H9 (cell line): ENCODE results near the gene MOB4. TPM values are rescaled to one million over a fixed set of nuclear protein-coding genes. Genes with fewer than 3 reads are reported as not detected.

ENCODE experiments used
- DNase-seq: peaks from one replicate; pipeline ENCODE4 v3.0.0-alpha.2; 2017
- H2AFZ ChIP-seq: one replicate; pipeline ENCODE4 v1.6.1; 2013; ENCODE audit warnings: mild to moderate bottlenecking, low read length, control low read depth, moderate library complexity
- H2AK5ac ChIP-seq: 2 replicates; pipeline ENCODE4 v1.6.1; 2013; ENCODE audit warnings: low read length, control low read depth, mixed read lengths; ENCODE audit not compliant: insufficient read length
- H2BK120ac ChIP-seq: one replicate; pipeline ENCODE4 v1.6.1; 2013; ENCODE audit warnings: low read depth, mild to moderate bottlenecking, low read length, control low read depth, inconsistent platforms; ENCODE audit not compliant: poor library complexity, severe bottlenecking
- H2BK12ac ChIP-seq: 2 replicates; pipeline ENCODE4 v1.6.1; 2013; ENCODE audit warnings: low read length, control low read depth, mixed read lengths, low read depth; ENCODE audit not compliant: insufficient read length
- H2BK15ac ChIP-seq: 2 replicates; pipeline ENCODE4 v1.6.1; 2013; ENCODE audit warnings: low read depth, low read length, control low read depth
- H2BK20ac ChIP-seq: one replicate; pipeline ENCODE4 v1.6.1; 2013; ENCODE audit warnings: low read depth, mild to moderate bottlenecking, low read length, control low read depth, inconsistent platforms; ENCODE audit not compliant: poor library complexity, severe bottlenecking
- H2BK5ac ChIP-seq: 2 replicates; pipeline ENCODE4 v1.6.1; 2013; ENCODE audit warnings: low read length, control low read depth, mixed read lengths; ENCODE audit not compliant: insufficient read length
- H3K14ac ChIP-seq: 2 replicates; pipeline ENCODE4 v1.6.1; 2013; ENCODE audit warnings: low read length, control low read depth; ENCODE audit not compliant: insufficient read depth
- H3K18ac ChIP-seq: 2 replicates; pipeline ENCODE4 v1.6.1; 2013; ENCODE audit warnings: low read depth, mild to moderate bottlenecking, mixed read lengths, low read length, control low read depth; ENCODE audit not compliant: insufficient read length
- H3K23ac ChIP-seq: 2 replicates; pipeline ENCODE4 v1.6.1; 2013; ENCODE audit warnings: low read length, control low read depth, mixed read lengths, low read depth; ENCODE audit not compliant: insufficient read length
- H3K23me2 ChIP-seq: 2 replicates; pipeline ENCODE4 v1.6.1; 2013; ENCODE audit warnings: low read depth, mild to moderate bottlenecking, mixed read lengths, low read length, control low read depth; ENCODE audit not compliant: insufficient read length, poor library complexity, severe bottlenecking
- H3K27ac ChIP-seq: 2 replicates; pipeline ENCODE4 v1.5.1; 2013; ENCODE audit warnings: low read length, control low read depth, mixed read lengths, low read depth; ENCODE audit not compliant: insufficient read length
- H3K27me3 ChIP-seq: 2 replicates; pipeline ENCODE4 v1.6.1; 2013; ENCODE audit warnings: low read length, control low read depth, inconsistent platforms; ENCODE audit not compliant: insufficient read depth
- H3K4ac ChIP-seq: 2 replicates; pipeline ENCODE4 v1.6.1; 2013; ENCODE audit warnings: low read depth, mild to moderate bottlenecking, control low read depth, inconsistent platforms, low read length, moderate library complexity
- H3K4me1 ChIP-seq: 2 replicates; pipeline ENCODE4 v1.6.1; 2013; ENCODE audit warnings: low read length, control low read depth, inconsistent platforms; ENCODE audit not compliant: insufficient read depth
- H3K4me2 ChIP-seq: 2 replicates; pipeline ENCODE4 v1.6.1; 2013; ENCODE audit warnings: low read length, control low read depth, mixed read lengths; ENCODE audit not compliant: insufficient read length, insufficient read depth
- H3K56ac ChIP-seq: 2 replicates; pipeline ENCODE4 v1.6.1; 2013; ENCODE audit warnings: low read depth, mild to moderate bottlenecking, mixed read lengths, low read length, control low read depth; ENCODE audit not compliant: insufficient read length
- H3K79me1 ChIP-seq: 2 replicates; pipeline ENCODE4 v1.6.1; 2013; ENCODE audit warnings: low read depth, mild to moderate bottlenecking, moderate library complexity, low read length, control low read depth, inconsistent platforms; ENCODE audit not compliant: insufficient read depth, poor library complexity, severe bottlenecking
- H3K79me2 ChIP-seq: 2 replicates; pipeline ENCODE4 v1.6.1; 2013; ENCODE audit warnings: low read length, control low read depth, inconsistent platforms; ENCODE audit not compliant: insufficient read depth
- H3K9ac ChIP-seq: 2 replicates; pipeline ENCODE4 v1.6.1; 2013; ENCODE audit warnings: low read length, control low read depth, mixed read lengths; ENCODE audit not compliant: insufficient read length; ENCODE audit errors: extremely low read depth
- H3K9me3 ChIP-seq: one replicate; pipeline ENCODE4 v1.6.1; 2013; ENCODE audit warnings: low read depth, low read length, inconsistent platforms; ENCODE audit not compliant: control insufficient read depth
- H3T11ph ChIP-seq: one replicate; pipeline ENCODE4 v1.6.1; 2013; ENCODE audit warnings: mild to moderate bottlenecking, low read length, control low read depth, inconsistent platforms
- H4K20me1 ChIP-seq: one replicate; pipeline ENCODE4 v1.6.1; 2013; ENCODE audit not compliant: control insufficient read depth, insufficient read length, insufficient read depth
- H4K5ac ChIP-seq: 2 replicates; pipeline ENCODE4 v1.6.1; 2013; ENCODE audit warnings: low read depth, mild to moderate bottlenecking, mixed read lengths, low read length, control low read depth; ENCODE audit not compliant: insufficient read length
- H4K8ac ChIP-seq: replicated peaks from 2 replicates; pipeline ENCODE4 v1.6.1; 2013; ENCODE audit warnings: low read length, control low read depth, mixed read lengths, low read depth; ENCODE audit not compliant: insufficient read length
- H4K91ac ChIP-seq: 2 replicates; pipeline ENCODE4 v1.6.1; 2013; ENCODE audit warnings: low read depth, mild to moderate bottlenecking, moderate library complexity, mixed read lengths, low read length, control low read depth; ENCODE audit not compliant: insufficient read length
- H3K27ac Mint-ChIP-seq, 3 experiments: 2 replicates in 2 of 3; 3 replicates in 1 of 3; pipeline ENCODE4 v1.8.0; 2020 to 2021; ENCODE audit warnings: mixed read lengths in 3 of 3, mild to moderate bottlenecking in 1 of 3, moderate library complexity in 1 of 3
- H3K27me3 Mint-ChIP-seq: 2 replicates; pipeline ENCODE4 v1.8.0; 2021; ENCODE audit warnings: low read depth, mild to moderate bottlenecking, moderate library complexity, mixed read lengths
- H3K36me3 Mint-ChIP-seq, 3 experiments: 2 replicates in 2 of 3; 3 replicates in 1 of 3; pipeline ENCODE4 v1.8.0; 2020 to 2021; ENCODE audit warnings: low read depth in 3 of 3, mixed read lengths in 3 of 3; ENCODE audit not compliant: insufficient read depth in 1 of 3
- H3K4me1 Mint-ChIP-seq, 2 experiments: 2 replicates each; pipeline ENCODE4 v1.8.0; 2020; ENCODE audit warnings: mixed read lengths in 2 of 2
- H3K4me3 Mint-ChIP-seq, 2 experiments: 2 replicates in 1 of 2; 3 replicates in 1 of 2; pipeline ENCODE4 v1.8.0; 2020 to 2021; ENCODE audit warnings: mild to moderate bottlenecking in 2 of 2, mixed read lengths in 2 of 2, moderate library complexity in 1 of 2
- H3K9me3 Mint-ChIP-seq, 2 experiments: 2 replicates in 1 of 2; 3 replicates in 1 of 2; pipeline ENCODE4 v1.8.0; 2020; ENCODE audit warnings: mild to moderate bottlenecking in 2 of 2, mixed read lengths in 2 of 2, moderate library complexity in 1 of 2
- WGBS: extraction: QIAGEN DNeasy Blood & Tissue Kit; methylation state at CpG from one replicate; pipeline ENCODE4 v1.1.7; 2013; ENCODE audit warnings: missing lambda C conversion rate, low lambda C conversion rate, mixed read lengths; ENCODE audit not compliant: insufficient read length; ENCODE audit errors: extremely low coverage; 5-methylcytosine and 5-hydroxymethylcytosine counted together
- total RNA-seq: library from RNA; stranded (reverse); gene quantifications from 2 replicates; pipeline ENCODE4 v1.2.1, GENCODE V29; 2021
- TF ChIP-seq, protein P1 (sequence below): fragments of 200-600 bp; sonication (generic); conservative IDR thresholded peaks from 3 replicates; pipeline ENCODE4 v1.8.0; 2021; ENCODE audit warnings: antibody characterized with exemption, mild to moderate bottlenecking

Gene MOB4
- total RNA-seq, 1 experiment from 2014 or later, result 57.6 TPM

DNA sequence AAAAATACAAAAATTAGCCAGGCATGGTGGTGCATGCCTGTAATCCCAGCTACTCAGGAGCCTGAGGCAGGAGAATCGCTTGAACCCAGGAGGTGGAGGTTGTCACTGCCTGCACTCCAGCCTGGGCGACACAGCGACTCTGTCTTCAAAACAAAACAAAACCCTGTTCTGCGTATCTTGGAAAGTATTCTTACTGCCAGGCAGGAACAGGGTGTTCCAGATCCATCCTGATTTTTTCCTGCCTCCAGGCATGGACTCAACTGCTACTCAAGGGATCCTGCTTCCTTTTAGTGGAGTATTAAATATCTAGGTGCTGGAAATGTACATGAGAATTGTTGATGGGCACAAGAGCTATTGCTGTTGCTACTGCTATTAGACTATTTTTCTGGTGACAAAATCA is 28.5 kb upstream of the MOB4 start:
- H3K79me2 ChIP-seq, result no peaks in the 10 kb centered on the region
- H2AK5ac ChIP-seq, result no peak overlapping the region
- no peak overlapping the region for H3K14ac ChIP-seq
- H3K18ac ChIP-seq, result no peak overlapping the region
- H3K27ac ChIP-seq, result no peak overlapping the region
- H3K4ac ChIP-seq, result no peak overlapping the region
- H3K23ac ChIP-seq, result no peak overlapping the region
- no peaks in the 10 kb centered on the region for H4K20me1 ChIP-seq
- H3K9me3 ChIP-seq, result no peaks in the 10 kb centered on the region
- Mint-ChIP-seq H3K4me3 (no peak overlapping the region), H3K9me3 (peaks cover 9 to 15% of the 10 kb centered on the region in 2 experiments; a peak in 4 of 5 replicates), H3K4me1 (no peaks in the 10 kb centered on the region), H3K27me3 (no peaks in the 10 kb centered on the region; the same call in 1 of the 2 replicates), H3K36me3 (peaks cover 61 to 91% (median 69%) of the 10 kb centered on the region in 3 experiments), H3K27ac (no peak overlapping the region)
- no peak overlapping the region for H2BK5ac ChIP-seq
- H2BK20ac ChIP-seq, result no peak overlapping the region
- no peaks in the 10 kb centered on the region for H3K79me1 ChIP-seq
- H3K9ac ChIP-seq, result no peak overlapping the region
- no peak overlapping the region for H4K91ac ChIP-seq
- H3K23me2 ChIP-seq, result no peaks in the 10 kb centered on the region
- no peaks in the 10 kb centered on the region for H3K27me3 ChIP-seq
- H3K4me2 ChIP-seq, result no peak overlapping the region
- H4K5ac ChIP-seq, result no peak overlapping the region
- DNase-seq, result no peak
- H2BK12ac ChIP-seq, result no peak overlapping the region
- H2BK120ac ChIP-seq, result no peak overlapping the region
- no peak overlapping the region for H3T11ph ChIP-seq
- no CpG with 5 or more reads among the region's 4 CpGs for WGBS
- H4K8ac ChIP-seq, result no peak overlapping the region
- no peaks in the 10 kb centered on the region for H3K4me1 ChIP-seq
- TF ChIP-seq, protein P1, sequence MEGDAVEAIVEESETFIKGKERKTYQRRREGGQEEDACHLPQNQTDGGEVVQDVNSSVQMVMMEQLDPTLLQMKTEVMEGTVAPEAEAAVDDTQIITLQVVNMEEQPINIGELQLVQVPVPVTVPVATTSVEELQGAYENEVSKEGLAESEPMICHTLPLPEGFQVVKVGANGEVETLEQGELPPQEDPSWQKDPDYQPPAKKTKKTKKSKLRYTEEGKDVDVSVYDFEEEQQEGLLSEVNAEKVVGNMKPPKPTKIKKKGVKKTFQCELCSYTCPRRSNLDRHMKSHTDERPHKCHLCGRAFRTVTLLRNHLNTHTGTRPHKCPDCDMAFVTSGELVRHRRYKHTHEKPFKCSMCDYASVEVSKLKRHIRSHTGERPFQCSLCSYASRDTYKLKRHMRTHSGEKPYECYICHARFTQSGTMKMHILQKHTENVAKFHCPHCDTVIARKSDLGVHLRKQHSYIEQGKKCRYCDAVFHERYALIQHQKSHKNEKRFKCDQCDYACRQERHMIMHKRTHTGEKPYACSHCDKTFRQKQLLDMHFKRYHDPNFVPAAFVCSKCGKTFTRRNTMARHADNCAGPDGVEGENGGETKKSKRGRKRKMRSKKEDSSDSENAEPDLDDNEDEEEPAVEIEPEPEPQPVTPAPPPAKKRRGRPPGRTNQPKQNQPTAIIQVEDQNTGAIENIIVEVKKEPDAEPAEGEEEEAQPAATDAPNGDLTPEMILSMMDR, result no peak
- H2BK15ac ChIP-seq, result no peak overlapping the region
- H3K56ac ChIP-seq, result no peak overlapping the region
- no peak overlapping the region for H2AFZ ChIP-seq
